HTERT RPE-1 (cell line): ENCODE results near the gene ARPC2.

Source experiments
- in situ Hi-C: fragments of 300-500 bp; cut with MboI; formaldehyde crosslinking; loops from 4 replicates; pipeline ENCODE4 v1.14.3; 2020; ENCODE audit warnings: low sequenced_read_pairs

The ARPC2 gene

GRCh38 chr2:218216336-218216673, 684 bp upstream of the ARPC2 start:
- in situ Hi-C loops, result no loop called here

GRCh38 chr2:218217360-218218267, 625 bp downstream of the ARPC2 start:
- in situ Hi-C loops, result no loop called here

GRCh38 chr2:218218268-218219185, 1.5 kb downstream of the ARPC2 start:
- in situ Hi-C loops, result no loop called here

- in situ Hi-C loops, result no loop called here
Observed at GRCh38 chr2:218219934-218220333, 2.9 kb downstream of the ARPC2 start.

- in situ Hi-C loops, result no loop called here
Observed at GRCh38 chr2:218221000-218221399, 4.0 kb downstream of the ARPC2 start.

- in situ Hi-C loops, result no loop called here
Observed at GRCh38 chr2:218223046-218223445, 6.1 kb downstream of the ARPC2 start.

GRCh38 chr2:218224186-218224585, 7.2 kb downstream of the ARPC2 start:
- in situ Hi-C loops, result no loop called here

GRCh38 chr2:218226903-218227302, 9.9 kb downstream of the ARPC2 start:
- in situ Hi-C loops, result no loop called here

GRCh38 chr2:218228366-218229090, 11.5 kb downstream of the ARPC2 start:
- in situ Hi-C loops, result no loop called here

- in situ Hi-C loops, result no loop called here
Observed at GRCh38 chr2:218229239-218229638, 12.2 kb downstream of the ARPC2 start.

- in situ Hi-C loops, result no loop called here
Observed at GRCh38 chr2:218229851-218230250, 12.9 kb downstream of the ARPC2 start.

GRCh38 chr2:218230882-218231281, 13.9 kb downstream of the ARPC2 start:
- in situ Hi-C loops, result no loop called here

GRCh38 chr2:218233543-218233942, 16.6 kb downstream of the ARPC2 start:
- in situ Hi-C loops, result no loop called here

- in situ Hi-C loops, result no loop called here
Observed at GRCh38 chr2:218234521-218234920, 17.5 kb downstream of the ARPC2 start.

GRCh38 chr2:218235017-218235416, 18.0 kb downstream of the ARPC2 start:
- in situ Hi-C loops, result no loop called here

- in situ Hi-C loops, result no loop called here
Observed at GRCh38 chr2:218236829-218237228, 19.8 kb downstream of the ARPC2 start.

GRCh38 chr2:218238887-218239286, 21.9 kb downstream of the ARPC2 start:
- in situ Hi-C loops, result no loop called here

- in situ Hi-C loops, result no loop called here
Observed at GRCh38 chr2:218244204-218244603, 27.2 kb downstream of the ARPC2 start.

GRCh38 chr2:218244665-218245064, 27.7 kb downstream of the ARPC2 start:
- in situ Hi-C loops, result no loop called here

GRCh38 chr2:218245214-218245613, 28.2 kb downstream of the ARPC2 start:
- in situ Hi-C loops, result no loop called here

- in situ Hi-C loops, result no loop called here
Observed at GRCh38 chr2:218249691-218250090, 32.7 kb downstream of the ARPC2 start.
